Activated CD4-positive, CD25-positive, alpha-beta regulatory T cell treated with anti-CD3 and anti-CD28 coated beads, Interleukin-2, amount 50 U/mL, for 72 hours (primary cell): ENCODE data around the gene ZNF737.
"Not testable (repeated sequence)": the region's sequence is repeated elsewhere in the genome, so short reads cannot be mapped to it uniquely, and the experiment has no call there.

Experiments
- DNase-seq: peaks from one replicate; pipeline ENCODE4 v3.0.0; 2021

Gene ZNF737

DNA sequence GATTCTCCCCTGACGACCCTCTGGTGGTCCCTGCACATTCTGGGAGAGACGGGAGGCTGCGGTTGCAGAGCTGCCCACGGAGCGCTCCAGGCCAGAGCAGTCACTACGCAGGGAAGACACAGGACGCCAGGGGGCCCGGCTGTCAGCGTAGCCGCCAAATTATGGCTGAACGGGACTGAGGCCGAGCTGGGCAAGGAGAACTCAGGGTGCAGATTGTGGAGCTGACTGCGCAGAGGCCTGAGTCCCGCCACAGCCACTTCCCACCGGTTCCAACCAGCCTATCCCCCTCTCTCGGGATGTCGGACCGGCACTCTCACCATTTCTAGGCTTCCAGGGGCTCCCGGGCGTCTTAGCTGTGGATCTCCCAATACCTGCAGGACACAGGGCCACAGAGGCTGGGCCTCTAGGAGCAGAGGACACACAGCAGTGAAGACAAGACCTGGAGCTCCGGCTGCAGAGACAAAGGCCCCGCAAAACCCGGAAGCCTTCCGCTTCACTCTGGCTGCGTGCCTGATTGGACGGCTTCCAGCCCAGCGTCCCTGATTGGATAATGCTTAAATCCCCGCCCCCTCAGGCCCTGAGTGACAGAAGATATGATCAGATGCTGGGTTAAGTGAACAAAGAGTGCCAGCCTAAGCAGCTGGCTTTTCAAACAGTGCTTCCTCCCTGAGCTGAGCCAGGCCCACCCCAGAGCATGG is at the start of gene ZNF737:
ZNF737 (minus strand) TSS at position 461 of the 698 bp plus-strand sequence; CDS start at position 320, 141 bp downstream.
- peak; percentile 87 for DNase-seq

DNA sequence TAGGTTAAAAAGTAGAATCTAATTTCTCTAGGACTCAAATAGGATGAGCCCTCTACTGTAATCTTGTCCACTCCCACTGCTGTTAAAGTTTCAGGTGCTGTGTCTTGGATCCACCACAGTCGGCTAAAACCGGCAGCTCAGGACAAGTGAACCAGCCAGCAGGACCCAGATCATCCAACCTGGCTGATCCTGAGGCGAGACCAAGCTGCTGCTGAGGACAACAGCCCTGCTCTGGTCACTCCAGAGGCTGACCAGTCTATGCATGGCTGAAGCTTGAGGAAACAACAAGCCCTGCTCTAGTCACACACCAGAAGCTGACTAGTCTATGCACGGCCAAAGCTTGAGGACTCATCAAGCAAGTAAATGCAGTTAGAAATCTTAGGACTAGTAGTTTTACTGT is 49.4 kb upstream of the ZNF737 start:
- DNase-seq: not testable (repeated sequence)

DNA sequence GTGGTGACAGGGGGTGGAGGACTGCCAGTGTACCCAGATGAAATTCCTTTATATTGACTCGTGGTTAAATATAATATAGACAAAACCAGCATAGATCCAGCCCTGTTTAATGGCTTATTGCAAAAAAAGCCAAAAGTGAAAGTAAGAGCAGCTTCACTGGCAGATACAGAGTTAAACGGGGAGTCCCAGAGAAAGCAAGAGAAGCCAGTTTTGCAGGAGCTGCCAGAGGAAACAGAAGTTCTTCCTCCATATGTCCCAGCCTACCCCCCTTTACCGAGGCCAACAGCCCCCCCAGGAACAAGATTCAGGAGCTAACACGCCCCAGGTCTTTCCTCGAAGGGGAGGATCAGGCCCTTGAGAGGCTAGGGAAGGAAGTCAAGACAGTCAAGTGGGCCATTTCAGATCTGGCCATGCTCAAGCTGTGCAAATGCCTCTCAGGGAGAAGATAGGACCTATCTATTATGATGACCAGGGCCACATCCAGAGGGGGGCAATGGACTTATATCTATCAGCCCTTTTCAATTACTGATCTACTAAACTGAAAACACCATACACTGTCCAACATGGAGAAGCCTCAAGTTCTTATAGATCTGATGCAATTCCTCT is 47.2 kb upstream of the ZNF737 start:
- no peak for DNase-seq

DNA sequence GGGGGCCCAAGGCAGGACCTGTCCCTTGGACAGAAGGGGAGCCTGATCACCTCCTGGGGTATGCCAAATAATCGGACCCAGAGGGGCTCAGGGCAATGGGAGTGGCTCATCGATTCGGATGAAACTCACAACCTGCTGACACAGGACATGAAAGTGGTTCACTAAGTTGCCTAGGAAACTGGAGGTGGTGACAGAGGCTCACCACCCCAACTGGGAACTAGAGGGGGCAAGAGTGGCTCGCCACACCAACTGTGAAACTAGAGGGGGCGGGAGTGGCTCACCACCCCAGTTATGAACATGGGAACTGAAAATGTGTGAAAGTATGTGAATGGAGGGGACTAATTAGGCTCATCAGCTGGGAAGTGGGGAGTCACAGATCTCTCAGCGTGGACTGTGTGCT is 46.3 kb upstream of the ZNF737 start:
- DNase-seq: no peak

DNA sequence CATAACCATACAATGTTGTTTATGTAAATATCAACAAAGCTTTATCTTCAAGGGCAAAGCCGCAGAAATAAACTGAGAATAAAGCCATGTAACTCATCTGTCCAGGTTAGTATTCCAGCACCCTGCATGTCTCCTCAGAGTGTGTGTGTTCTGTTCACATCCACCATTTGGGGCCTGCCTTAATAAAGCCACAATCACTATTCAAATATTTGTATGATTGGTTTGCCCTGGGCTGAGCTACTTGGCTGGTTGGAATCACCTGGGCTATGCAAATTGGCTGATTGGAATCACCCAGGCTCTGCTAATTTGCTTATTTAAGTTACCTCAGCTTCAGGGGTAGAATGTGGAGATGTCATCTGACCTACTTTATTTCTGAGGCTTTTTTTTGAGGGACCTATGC is 42.4 kb upstream of the ZNF737 start:
- DNase-seq: no peak

DNA sequence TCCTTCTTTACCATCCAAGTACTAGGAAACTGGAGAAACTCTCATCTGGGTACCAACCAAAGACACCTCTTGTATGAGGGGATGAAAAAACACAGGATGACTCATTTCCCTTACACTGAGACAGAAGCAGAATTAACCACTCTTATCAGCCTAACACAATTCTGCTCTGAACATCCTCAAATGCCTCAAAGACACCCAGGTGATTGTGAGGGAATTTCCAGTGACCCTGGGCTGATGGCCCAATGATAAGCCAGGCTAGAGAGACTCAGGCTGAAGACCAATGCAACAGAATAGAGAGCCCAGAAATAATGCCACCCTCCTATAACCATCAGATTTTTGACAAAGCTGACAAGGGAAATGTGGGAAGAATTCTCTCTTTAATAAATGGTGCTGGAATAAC is 7.0 kb downstream of the ZNF737 start:
- no peak for DNase-seq

DNA sequence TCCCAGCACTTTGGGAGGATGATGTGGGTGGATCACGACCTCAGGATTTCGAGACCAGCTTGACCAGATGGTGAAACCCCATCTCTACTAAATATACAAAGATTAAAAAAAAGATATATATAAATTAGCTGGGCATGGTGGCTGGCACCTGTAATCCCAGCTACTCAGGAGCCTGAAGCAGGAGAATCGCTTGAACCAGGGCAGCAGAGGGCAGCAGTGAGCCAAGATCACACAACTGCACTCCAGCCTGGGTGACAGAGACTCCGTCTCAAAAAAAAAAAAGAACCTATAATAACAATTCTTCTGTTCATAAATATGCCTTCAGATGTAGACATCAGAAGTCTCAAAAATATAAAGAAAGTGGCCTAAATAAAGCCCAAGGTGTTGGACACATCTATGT is 7.6 kb downstream of the ZNF737 start:
- no peak for DNase-seq

DNA sequence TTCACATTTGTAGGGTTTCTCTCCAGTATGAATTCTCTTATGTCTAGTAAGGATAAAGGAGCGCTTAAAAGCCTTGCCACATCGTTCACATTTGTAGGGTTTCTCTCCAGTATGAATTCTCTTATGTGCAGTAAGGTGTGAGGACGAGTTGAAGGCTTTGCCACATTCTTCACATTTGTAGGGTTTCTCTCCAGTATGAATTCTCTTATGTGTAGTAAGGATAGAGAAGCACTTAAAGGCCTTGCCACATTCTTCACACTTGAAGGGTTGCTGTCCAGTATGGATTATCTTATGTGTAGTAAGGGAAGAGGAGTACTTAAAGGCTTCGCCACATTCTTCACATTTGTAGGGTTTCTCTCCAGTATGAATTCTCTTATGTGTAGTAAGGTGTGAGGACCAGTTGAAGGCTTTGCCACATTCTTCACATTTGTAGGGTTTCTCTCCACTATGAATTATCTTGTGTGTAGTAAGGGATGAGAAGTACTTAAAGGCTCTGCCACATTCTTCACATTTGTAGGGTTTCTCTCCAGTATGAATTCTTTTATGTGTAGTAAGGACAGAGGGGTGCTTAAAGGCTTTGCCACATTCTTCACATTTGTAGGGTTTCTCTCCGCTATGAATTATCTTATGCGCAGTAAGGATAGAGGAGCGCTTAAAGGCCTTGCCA is 20.8 kb downstream of the ZNF737 start:
- not testable (repeated sequence) for DNase-seq

DNA sequence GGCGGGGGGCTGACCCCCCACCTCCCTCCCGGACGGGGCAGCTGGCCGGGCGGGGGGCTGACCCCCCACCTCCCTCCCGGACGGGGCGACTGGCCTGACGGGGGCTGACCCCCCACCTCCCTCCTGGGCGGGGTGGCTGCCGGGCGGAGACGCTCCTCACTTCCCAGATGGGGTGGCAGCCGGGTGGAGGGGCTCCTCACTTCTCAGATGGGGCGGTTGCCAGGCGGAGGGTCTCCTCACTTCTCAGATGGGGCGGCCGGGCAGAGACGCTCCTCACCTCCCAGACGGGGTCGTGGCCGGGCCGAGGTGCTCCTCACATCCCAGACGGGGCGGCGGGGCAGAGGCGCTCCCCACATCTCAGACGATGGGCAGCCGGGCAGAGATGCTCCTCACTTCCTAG is 35.3 kb downstream of the ZNF737 start:
- not testable (repeated sequence) for DNase-seq

DNA sequence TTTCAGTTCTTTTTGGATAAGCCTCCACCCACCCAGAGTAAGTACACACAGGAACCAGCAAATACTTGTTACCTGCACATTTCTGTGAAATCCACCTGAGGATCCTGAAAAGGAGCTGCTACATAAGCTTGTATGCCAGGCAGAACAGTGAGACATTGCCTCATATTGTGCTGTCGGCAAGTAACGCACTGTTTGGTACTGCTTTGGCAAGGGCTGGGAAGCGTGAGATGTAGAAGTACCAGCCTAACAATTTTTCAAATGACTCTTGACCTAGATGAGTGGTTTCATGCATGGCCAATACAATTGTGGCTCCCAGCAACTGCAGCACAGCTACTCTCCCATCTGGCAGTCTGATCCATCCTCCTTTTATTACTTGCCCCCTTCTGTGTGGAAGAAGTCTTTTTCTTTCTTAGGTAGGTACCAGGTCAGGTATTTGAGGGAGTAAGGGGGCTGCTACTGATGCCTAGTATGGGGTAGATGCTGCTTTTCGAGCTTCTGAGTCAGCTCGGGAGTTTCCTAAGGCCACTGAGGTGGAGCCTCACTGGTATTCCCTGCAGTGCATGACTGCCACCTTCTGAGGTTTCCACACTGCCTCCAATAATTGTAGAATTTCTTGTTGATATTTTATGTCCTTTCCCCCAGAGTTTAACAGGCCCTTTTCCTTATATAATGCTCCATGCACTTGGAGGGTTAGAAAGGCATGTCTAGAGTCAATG is 52.2 kb downstream of the ZNF737 start:
- DNase-seq: no peak

DNA sequence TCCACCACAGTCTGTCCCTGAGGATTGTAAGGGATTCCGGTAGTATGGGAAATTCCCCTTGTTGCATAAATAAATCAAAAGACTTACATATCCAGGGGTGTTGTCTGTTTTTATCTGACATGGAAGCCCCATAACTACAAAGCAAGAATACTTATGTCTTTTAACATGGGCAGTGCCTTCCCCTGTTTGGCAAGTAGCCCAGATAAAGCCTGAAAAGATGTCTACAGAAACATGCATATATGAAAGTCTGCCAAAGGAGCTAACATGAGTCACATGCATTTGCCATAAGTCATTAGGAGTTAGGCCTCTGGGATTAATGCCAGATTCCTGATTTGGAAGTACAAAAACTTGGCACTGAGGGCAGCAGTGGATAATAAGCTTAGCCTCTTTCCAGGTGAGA is 62.1 kb downstream of the ZNF737 start:
- no peak for DNase-seq
